Stimulated activated CD8-positive, alpha-beta memory T cell treated with anti-CD3 and anti-CD28 coated beads, Interleukin-2, amount 100 ng/mL, for 1 hour (primary cell): ENCODE results near the gene LEFTY2.
"Not testable (repeated sequence)": the region's sequence is repeated elsewhere in the genome, so short reads cannot be mapped to it uniquely, and the experiment has no call there.

Source experiments
- DNase-seq, 2 donors: peaks; one replicate each; pipeline ENCODE4 v3.0.0-alpha.2; 2020; ENCODE audit warnings: low read depth in 2 of 2

LEFTY2 gene

GRCh38 chr1:225941187-225941941 lies at the start of gene LEFTY2:
Gene LEFTY2 (minus strand): TSS chr1:225941220. CDS start chr1:225941140, 80 bp downstream.
- no peak for DNase-seq

- DNase-seq, result no peak
Observed at GRCh38 chr1:225987491-225988316, 46.7 kb upstream of the LEFTY2 start.

- no peak for DNase-seq
Observed at GRCh38 chr1:225981714-225982113, 40.7 kb upstream of the LEFTY2 start.

DNA sequence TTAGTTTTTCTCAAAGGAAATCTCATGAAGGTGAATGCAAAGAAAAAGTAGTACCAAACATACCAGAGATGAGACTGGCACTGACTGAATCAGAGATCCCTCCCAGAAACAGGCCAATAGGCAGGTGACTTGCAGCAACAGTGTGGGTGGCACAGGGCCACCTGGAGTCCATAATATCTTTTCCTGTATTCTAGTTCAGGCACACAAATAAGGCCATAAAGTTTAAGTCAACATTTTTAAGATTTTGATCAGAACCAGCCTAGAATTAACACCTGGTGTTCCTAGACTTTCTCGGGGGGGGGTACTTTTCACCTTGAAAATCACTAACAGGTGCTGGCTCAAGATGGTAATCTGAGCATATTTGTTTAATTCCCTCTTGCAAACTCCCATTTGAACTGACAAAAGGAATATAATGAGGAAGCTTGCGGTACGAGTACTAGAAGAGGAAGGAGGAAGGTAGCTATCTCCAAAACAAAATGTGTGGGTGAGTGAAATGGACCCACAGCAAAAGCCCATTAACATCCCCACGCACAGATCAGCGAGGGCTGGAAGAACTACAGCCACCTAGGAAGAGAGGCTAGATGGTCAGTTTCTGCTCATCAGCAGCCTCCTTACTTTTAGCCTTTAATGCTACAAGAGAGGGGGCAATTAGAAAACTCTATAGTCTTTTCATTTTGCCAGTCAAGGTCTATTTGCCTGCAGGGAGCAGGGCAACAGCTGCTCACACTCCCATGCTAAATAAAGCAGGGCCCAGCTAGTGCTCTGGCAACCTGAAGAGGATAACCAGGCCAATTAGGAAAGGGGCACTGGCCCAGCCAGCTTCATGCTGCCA lies 39.2 kb upstream of the LEFTY2 start:
- no peak for DNase-seq

- no peak for DNase-seq
Observed at GRCh38 chr1:225979421-225979820, 38.4 kb upstream of the LEFTY2 start.

DNA sequence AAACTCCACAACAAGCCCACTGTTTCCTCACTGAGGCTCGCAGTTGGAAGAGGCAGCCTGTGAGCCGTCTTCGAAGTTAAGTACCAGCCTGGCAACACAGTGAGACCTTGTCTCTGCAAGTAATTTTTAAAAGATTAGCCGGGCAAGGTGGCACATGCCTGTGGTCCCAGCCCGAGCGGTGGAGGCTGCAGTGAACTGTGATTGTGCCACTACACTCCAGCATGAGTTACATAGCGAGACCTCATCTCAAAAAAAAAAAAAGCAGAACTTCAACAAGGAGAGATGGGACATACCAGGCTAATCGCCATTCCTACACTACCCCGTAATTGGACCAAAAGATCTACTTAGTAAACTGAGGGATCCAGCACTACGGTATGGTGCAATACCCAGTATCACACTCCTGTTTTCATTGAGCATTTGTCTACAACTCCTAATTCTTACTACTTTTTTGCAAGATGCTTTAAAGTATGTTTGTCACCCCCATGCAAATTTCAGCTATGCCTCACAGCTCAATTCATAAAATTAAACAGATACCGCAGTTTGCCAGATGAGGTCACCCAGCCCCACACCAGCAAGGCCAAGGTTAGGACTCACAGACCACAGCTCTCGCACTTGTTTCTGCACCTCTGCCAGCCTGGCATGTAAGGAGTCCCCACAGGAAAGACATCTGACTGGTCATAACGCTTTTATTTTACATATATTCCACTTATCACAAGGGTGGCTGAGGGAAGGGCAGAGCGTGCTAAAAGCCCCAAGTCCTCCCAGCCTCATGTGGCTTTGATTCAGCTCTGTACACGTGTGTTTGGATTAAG lies 37.1 kb upstream of the LEFTY2 start:
- no peak for DNase-seq

- DNase-seq, result not testable (repeated sequence)
Observed at GRCh38 chr1:225975146-225975545, 34.1 kb upstream of the LEFTY2 start.

DNA sequence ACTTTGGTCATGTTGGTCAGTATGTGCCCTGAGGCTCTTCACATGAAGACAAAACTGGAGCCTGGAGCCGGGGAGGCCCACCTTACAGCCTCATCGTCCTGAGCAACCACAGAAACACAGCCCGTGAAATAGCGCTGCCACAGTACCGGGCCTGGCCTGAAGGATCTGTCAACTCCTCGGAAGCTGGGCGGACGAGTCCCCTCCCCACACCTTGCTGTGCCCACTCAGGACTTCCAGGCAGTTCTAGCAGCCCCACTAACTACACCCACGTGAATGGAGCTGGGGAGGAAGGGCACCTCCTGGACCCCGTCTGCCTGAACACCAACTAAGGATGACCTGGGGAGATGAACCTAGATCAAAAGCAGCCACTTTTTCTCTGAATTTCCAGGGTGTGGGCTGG lies 33.4 kb upstream of the LEFTY2 start:
- no peak for DNase-seq

DNA sequence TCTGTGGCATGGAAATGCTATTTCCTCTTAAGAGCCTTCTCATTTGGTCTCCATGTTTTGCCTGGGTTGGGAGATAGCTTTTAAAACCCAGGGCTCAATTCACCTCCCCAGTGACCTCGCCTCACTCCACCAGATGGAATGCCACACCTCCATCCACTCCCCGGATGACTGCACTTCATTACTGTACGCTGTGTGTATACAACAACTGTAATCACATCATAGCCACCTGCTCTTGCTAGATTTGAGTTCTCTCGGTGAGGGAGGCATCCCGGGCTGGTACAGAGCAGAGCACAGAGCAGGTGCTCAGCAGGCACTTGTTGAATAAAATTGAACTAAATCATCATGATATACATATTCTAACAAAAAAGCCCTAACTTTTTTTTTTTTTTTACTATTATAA lies 32.1 kb upstream of the LEFTY2 start:
- DNase-seq, result no peak

DNA sequence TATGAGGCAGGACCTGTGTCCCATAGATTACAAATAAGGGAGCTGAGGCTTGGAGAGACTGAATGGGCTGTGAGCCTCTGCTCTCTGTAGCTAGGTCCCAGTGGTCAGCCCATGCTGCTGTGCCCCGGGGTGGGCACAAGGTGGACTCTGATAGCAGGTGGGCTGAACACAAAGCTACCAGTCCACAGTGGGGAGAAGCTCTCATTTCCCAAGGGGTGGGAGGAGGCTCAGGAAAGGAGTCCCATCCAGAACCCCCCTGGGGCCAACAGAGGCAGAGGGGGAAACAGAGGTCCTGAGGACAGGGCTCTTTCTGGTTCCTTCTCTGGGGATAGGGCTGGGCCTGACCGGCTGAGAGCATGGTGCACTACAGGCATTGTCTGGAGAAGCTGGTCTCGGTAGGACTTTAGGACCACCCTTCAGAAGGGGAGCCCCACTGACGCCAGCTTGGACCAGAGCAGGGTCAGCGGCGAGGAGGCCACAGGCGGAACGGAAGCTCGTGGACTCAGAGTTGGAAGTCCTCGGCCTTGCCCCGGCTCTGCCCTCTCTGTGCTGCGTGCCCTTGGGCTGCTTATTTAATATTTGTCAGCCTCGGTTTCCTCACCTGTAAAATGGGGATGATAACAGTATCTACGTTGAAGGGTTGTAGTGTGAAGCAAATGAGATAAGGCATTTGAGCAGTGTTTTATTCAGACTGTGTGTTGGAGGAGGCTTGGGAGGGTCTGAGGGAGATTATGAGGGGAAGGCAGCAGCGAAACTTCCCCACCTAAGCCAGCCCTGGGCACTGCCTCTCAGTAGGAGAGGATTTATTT lies 31.5 kb upstream of the LEFTY2 start:
- no peak for DNase-seq

DNA sequence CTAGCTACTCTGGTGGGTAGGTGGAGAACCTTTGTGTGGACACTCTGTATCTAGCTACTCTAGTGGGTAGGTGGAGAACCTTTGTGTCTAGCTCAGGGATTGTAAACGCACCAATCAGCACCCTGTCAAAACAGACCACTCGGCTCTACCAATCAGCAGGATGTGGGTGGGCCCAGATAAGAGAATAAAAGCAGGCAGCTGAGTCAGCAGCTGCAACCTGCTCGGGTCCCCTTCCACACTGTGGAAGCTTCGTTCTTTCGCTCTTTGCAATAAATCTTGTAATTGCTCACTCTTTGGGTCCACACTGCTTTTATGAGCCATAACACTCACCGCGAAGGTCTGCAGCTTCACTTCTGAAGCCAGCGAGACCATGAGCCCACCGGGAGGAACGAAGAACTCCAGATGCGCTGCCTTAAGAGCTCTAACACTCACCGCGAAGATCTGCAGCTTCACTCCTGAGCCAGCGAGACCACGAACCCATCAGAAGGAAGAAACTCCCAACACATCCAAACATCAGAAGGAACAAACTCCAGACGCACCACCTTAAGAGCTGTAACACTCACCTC lies 29.7 kb upstream of the LEFTY2 start:
- DNase-seq, result not testable (repeated sequence)

- DNase-seq, result not testable (repeated sequence)
Observed at GRCh38 chr1:225969751-225970150, 28.7 kb upstream of the LEFTY2 start.

DNA sequence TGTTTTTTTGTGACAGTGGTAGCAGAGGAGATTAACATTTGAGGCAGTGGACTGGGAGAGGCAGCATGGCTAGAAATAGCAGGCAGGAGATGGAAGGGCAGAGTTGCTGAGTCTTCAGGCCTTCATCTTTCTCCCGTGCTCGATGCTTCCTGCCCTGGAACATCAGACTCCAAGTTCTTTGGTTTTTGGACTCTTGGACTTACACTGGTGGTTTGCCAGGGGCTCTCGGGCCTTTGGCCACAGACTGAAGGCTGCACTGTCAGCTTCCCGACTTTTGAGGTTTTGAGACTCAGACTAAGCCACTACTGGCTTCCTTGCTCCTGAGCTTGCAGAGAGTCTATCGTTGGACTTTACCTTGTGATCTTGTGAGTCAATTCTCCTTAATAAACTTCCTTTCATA lies 24.2 kb upstream of the LEFTY2 start:
- no peak for DNase-seq

DNA sequence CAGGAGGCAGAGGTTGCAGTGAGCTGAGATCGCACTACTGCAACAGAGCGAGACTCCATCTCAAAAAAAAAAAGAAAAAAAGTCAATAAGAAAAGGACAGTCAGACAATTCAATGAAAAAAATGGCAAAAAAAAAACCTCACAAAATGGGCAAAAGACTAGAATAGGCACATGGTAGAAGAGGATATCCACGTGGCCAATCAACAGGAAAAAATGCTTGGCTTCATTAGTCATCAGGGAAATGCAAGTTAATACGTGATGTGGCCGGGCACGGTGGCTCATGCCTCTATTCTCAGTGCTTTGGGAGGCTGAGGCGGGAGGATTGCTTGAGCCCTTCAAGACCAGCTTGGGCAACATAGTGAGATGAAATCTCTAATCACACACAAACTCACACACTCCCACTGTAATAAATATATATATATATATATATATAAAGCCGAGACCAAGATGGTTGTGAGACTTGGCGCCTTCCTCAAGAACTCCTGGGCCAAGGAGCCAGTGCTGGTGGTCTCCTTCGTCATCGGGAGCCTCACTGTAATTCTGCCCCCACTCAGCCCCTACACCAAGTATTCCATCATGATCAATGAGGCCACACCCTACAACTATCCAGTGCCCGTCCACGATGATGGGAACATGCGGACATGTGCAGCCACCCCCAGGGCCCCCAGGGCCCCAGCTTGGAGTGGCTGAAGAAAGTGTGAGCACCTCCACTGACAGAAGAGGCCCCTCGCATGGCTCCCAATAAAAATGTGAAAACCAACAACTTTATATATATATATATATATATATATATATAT lies 22.9 kb upstream of the LEFTY2 start:
- no peak for DNase-seq

DNA sequence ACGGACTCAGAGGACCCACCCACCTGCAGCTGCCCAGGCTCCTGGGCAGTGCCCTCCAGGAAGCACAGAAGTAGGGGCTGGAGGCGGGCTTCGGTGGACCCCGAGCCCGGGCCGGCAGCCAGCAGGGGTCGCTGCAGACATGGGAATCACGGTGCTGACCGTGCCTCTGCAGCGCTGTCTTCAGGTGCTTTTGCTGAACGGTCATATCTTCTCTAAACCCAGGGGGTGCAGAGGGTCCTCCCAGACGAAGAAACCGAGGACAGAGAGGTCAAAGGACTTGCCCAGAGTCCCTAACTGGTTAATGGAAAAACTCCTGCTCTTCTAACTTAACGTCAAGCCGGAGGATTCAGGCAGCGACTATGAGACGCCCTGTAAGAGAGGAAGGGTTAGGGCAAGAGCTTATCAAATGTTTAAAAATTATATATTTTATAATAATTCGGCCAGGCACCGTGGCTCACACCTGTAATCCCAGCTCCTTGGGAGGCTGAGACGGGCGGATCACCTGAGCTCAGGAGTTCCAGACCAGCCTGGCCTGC lies 21.5 kb upstream of the LEFTY2 start:
- peak; percentile 32 to 41 for DNase-seq

DNA sequence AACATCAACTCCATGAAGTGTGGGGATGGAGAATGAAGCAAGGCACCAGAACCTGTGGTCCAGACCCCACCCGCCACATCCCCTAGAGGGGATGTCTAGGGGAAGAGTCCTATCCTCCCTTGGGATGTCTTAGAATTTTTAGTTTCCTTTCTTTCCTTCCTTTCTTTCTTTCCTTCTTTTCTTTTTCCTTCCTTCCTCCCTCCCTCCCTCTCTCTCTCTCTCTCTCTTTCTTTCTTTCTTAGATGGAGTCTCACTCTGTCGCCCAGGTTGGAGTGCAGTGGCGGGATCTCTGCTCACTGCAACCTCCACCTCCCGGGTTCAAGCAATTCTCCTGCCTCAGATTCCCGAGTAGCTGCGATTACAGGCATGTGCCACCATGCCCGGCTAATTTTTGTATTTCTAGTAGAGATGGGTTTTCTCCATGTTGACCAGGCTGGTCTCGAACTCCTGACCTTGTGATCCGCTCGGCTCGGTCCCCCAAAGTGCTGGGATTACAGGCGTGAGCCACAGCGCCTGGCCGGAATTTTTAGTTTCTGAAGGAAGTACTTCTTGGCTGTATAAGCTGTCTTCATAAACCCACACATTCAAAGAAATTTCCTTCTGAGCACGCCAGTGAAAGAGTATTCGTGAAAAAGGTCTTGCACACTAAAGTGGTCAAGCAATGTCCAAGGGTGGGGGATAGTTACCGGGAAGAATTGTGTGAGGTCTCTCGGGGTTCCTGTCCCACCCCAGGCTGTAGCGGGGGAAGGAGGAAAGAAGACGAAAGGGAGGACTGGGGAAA lies 20.8 kb upstream of the LEFTY2 start:
- DNase-seq, result no peak

GRCh38 chr1:225958041-225958440 lies 17.0 kb upstream of the LEFTY2 start:
- DNase-seq, result no peak

GRCh38 chr1:225954753-225955152 lies 13.7 kb upstream of the LEFTY2 start:
- no peak for DNase-seq
